ENCODE data around the gene RTL10. TPM values are rescaled to one million over a fixed set of nuclear protein-coding genes. Genes with fewer than 3 reads are reported as not detected.
A peak's percentile ranks its signal among the peaks of the same experiment; 100 is the strongest.

Gene RTL10
- total and polyA plus RNA-seq, 2 of the 4 experiments (the other 2 are of a cell fraction): 8.6 to 12.1 TPM

DNA sequence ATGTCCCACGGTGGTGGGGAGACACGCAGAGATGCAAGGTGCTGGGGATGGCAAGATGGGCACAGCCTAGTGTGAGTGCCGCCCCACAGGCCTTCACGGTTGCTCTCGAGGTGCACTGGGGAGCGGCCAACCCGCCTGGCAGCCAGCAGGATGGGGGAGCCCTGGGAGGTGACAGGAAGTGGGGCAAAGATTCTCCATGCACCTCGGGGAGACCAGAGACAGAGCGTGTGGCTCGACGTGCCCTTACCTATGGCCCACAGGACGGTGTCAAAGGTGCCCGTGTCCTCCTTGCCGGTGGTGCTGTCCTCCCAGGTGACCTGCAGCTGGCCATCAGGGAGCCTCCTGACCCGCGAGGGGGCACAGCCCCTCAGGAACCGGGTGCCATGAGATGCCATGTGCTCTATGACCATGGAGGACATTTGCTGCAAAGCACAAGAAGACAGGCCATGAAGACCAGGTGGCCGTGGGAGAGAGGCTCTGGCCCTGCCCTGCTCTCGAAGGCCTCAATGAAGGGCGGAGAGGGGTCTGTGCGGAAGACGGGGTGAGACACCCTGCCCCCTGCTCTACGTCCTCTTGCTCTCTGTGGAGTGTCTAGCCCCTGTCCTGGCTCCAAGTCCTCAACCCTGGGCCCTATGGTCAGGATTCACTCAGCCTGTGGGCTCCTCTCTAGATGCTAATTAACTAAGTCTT, 40.6 kb upstream of the RTL10 start:
- dilution Hi-C loops (cut with HindIII; ENCODE audit: low sequenced_read_pairs, unreplicated experiment) (no loop called here), in situ Hi-C loops (cut with MboI; ENCODE audit: low sequenced_read_pairs) (no loop called here), intact Hi-C loops (cut with micrococcal nuclease) (no loop called here)
- no peak overlapping the region for H3K14ac ChIP-seq (replicated peaks; ENCODE audit: low read depth, low read length)
- H3K18ac ChIP-seq (ENCODE audit: low read depth, low read length): no peak overlapping the region
- BruUV-seq (replicated peaks): no TSS peak
- TF ChIP-seq SMC3 (IDR thresholded peaks at IDR 0.05; ENCODE audit: low read depth, low read length): no peak
- no peak for TF ChIP-seq MAFK (IDR thresholded peaks at IDR 0.05; ENCODE audit: low read depth, low read length)
- no peak for TF ChIP-seq NFE2L2 (IDR thresholded peaks at IDR 0.05; ENCODE audit: low read depth, low read length)
- H3K4ac ChIP-seq (ENCODE audit: low read depth, low read length): no peak overlapping the region
- H3K23ac ChIP-seq (ENCODE audit: low read depth, low read length): no peak overlapping the region
- no peak overlapping the region for H2AK9ac ChIP-seq (replicated peaks; ENCODE audit: low read depth, low read length, poor library complexity)
- no peak overlapping the region for H2BK20ac ChIP-seq (ENCODE audit: low read depth, low read length)
- no peak overlapping the region for H2BK120ac ChIP-seq (ENCODE audit: low read depth, low read length)
- peaks cover 16% of the 10 kb centered on the region for H3K36me3 ChIP-seq (ENCODE audit: control insufficient read depth, insufficient read depth, low read length)
- H4K91ac ChIP-seq (ENCODE audit: insufficient read depth, low read depth, low read length): no peak overlapping the region
- H2AFZ ChIP-seq (replicated peaks; ENCODE audit: low read length, poor library complexity): no peak overlapping the region
- DNase-seq (no peak), ATAC-seq (ENCODE audit: low read depth) (no peak)
- H3K27me3 ChIP-seq (ENCODE audit: control insufficient read depth, insufficient read depth, low read length): no peaks in the 10 kb centered on the region
- peaks cover 8% of the 10 kb centered on the region; the same call in 1 of the 2 replicates for H3K9me1 ChIP-seq (ENCODE audit: insufficient read depth, low read length)
- H4K5ac ChIP-seq (ENCODE audit: low read depth, low read length): no peak overlapping the region
- H3K4me2 ChIP-seq (ENCODE audit: low read depth, low read length): no peak overlapping the region
- no peak overlapping the region for H2BK5ac ChIP-seq (ENCODE audit: low read depth, low read length, poor library complexity, severe bottlenecking)
- H3K56ac ChIP-seq (ENCODE audit: extremely low read depth, insufficient read depth, low read length): no peak overlapping the region
- ChIA-PET POLR2A (ENCODE audit: unreplicated experiment) (no interaction called here), CTCF (no interaction called here)
- H4K8ac ChIP-seq (ENCODE audit: low read depth in 2 of 2, low read length in 2 of 2): no peak overlapping the region
- no peak overlapping the region for H2BK15ac ChIP-seq (ENCODE audit: low read depth, low read length)
- H3K4me3 ChIP-seq (ENCODE audit: insufficient read depth, low read depth, low read length): no peak overlapping the region
- no peaks in the 10 kb centered on the region; the same call in 1 of the 2 replicates for H4K20me1 ChIP-seq (ENCODE audit: insufficient read depth, low read length)
- no peak overlapping the region for H3K9ac ChIP-seq (ENCODE audit: low read depth, low read length)
- H3K4me1 ChIP-seq (ENCODE audit: control insufficient read depth, insufficient read depth, low read length): peaks cover 27% of the 10 kb centered on the region
- H3K27ac ChIP-seq (ENCODE audit: insufficient read depth, low read length): no peak overlapping the region
- 0 out of 2 replicates have a peak overlapping the region, but pooled peaks have one; percentile 21 for H2AK5ac ChIP-seq (ENCODE audit: low read depth, low read length)
- 93% methylated on average over 19 of the region's 23 CpGs; no CpG with 5 or more reads in 1 of the 2 experiments for WGBS, 2 experiments (ENCODE audit: extremely low coverage in 2 of 2, insufficient read length in 1 of 2)
- H3K9me3 ChIP-seq (ENCODE audit: control insufficient read depth, insufficient read depth, low read length): no peaks in the 10 kb centered on the region
- H3K79me1 ChIP-seq (ENCODE audit: low read depth in 1 of 2, low read length in 2 of 2): peaks cover 0 to 24% of the 10 kb centered on the region in 2 experiments; a peak in 1 of 4 replicates
